Retinal pigment epithelial cell (primary cell): ENCODE measurements around the gene AFF3.

ENCODE experiments used
- DNase-seq: peaks from one replicate; pipeline ENCODE4 v3.0.0-alpha.2; 2010; ENCODE audit warnings: low read depth
- H3K4me3 ChIP-seq: 2 replicates; pipeline ENCODE4 v1.5.1; 2011; ENCODE audit warnings: mild to moderate bottlenecking, low read length, control low read depth, moderate library complexity
- CTCF ChIP-seq: conservative IDR thresholded peaks from 2 replicates; pipeline ENCODE4 v1.5.1; 2011; ENCODE audit warnings: low read depth, low read length, control low read depth, inconsistent platforms

AFF3 gene

GRCh38 chr2:99805930-99806476 lies 336.4 kb downstream of the AFF3 start:
- no peak overlapping the region for H3K4me3 ChIP-seq
- DNase-seq: no peak
- no peak for TF ChIP-seq CTCF

- no peak for DNase-seq
These were observed 338.5 kb downstream of the AFF3 start for GRCh38 chr2:99803846-99804245.

GRCh38 chr2:99802734-99803133 lies 339.7 kb downstream of the AFF3 start:
- TF ChIP-seq CTCF: no peak
- no peak overlapping the region for H3K4me3 ChIP-seq
- DNase-seq: no peak

More at GRCh38 chr2:99803846-99804245, 338.5 kb downstream of the AFF3 start:
- TF ChIP-seq CTCF: no peak
- no peak overlapping the region for H3K4me3 ChIP-seq

GRCh38 chr2:99801327-99801901 lies 341.0 kb downstream of the AFF3 start:
- TF ChIP-seq CTCF: no peak
- no peak for DNase-seq
- no peak overlapping the region for H3K4me3 ChIP-seq

GRCh38 chr2:99797475-99797874 lies 344.9 kb downstream of the AFF3 start:
- H3K4me3 ChIP-seq: no peak overlapping the region
- no peak for DNase-seq
- no peak for TF ChIP-seq CTCF

GRCh38 chr2:99794414-99794813 lies 348.0 kb downstream of the AFF3 start:
- TF ChIP-seq CTCF: no peak
- H3K4me3 ChIP-seq: no peak overlapping the region
- no peak for DNase-seq

- no peak for TF ChIP-seq CTCF
- H3K4me3 ChIP-seq: no peak overlapping the region
- DNase-seq: no peak
These were observed 349.4 kb downstream of the AFF3 start for GRCh38 chr2:99793022-99793421.
